Psoas muscle (tissue), 8 donors: ENCODE measurements around the gene ST3GAL4. TPM values are rescaled to one million over a fixed set of nuclear protein-coding genes. Genes with fewer than 3 reads are reported as not detected.
A peak's percentile ranks its signal among the peaks of the same experiment; 100 is the strongest.

Source experiments
- ATAC-seq, 4 donors: fragments of 200-7000 bp; cut with Tn5 transposase; one replicate each; pipeline ENCODE4 v1.9.1; 2020; ENCODE audit warnings: moderate library complexity in 3 of 4, mild to moderate bottlenecking in 2 of 4
- DNase-seq, 2 donors: peaks; one replicate each; pipeline ENCODE4 v3.0.0-alpha.2; 2020
- H3K27ac ChIP-seq: fragments of 200-600 bp; one replicate; pipeline ENCODE4 v1.8.0; 2022
- H3K27me3 ChIP-seq, 3 donors: fragments of 200-600 bp in 1 of 3; one replicate each; pipeline versions ENCODE4 v1.6.1 to v1.8.0; 2013 to 2022; ENCODE audit warnings: low read length in 2 of 3, mild to moderate bottlenecking in 2 of 3, moderate library complexity in 1 of 3; ENCODE audit not compliant: insufficient read depth in 3 of 3
- H3K36me3 ChIP-seq, 2 donors: fragments of 200-600 bp in 1 of 2; one replicate each; pipeline versions ENCODE4 v1.6.1 to v1.8.0; 2013 to 2022; ENCODE audit warnings: low read depth in 1 of 2, mild to moderate bottlenecking in 1 of 2, moderate library complexity in 1 of 2; ENCODE audit not compliant: insufficient read depth in 1 of 2
- H3K4me1 ChIP-seq: fragments of 200-600 bp; one replicate; pipeline ENCODE4 v1.8.0; 2022
- H3K4me3 ChIP-seq: fragments of 200-600 bp; one replicate; pipeline ENCODE4 v1.8.0; 2022; ENCODE audit warnings: mild to moderate bottlenecking
- H3K9me3 ChIP-seq: fragments of 200-600 bp; one replicate; pipeline ENCODE4 v1.8.0; 2022
- WGBS, 3 donors: extraction: QIAGEN DNeasy Blood & Tissue Kit; methylation state at CpG; one replicate each; pipeline versions ENCODE4 v1.1.6 to v1.1.7; 2013; 5-methylcytosine and 5-hydroxymethylcytosine counted together
- intact Hi-C, 2 donors: fragments of 100-400 bp; cut with DNase I; formaldehyde crosslinking; loops; one replicate each; pipeline versions ENCODE4 v1.11.0 to v1.14.2; 2022
- polyA plus RNA-seq, 3 donors: library from polyadenylated mRNA; stranded (reverse); fragments of 200-250 nt; gene quantifications; one replicate each; pipeline ENCODE4 v1.2.3, GENCODE V29; 2013
- total RNA-seq, 4 donors: library from RNA; stranded (reverse); fragmentation: NEBNext Ultra II Directional in 2 of 4; extraction: Animal tissue kit (Norgen Biotek cat#: 25700) in 2 of 4; gene quantifications; one replicate each; pipeline versions ENCODE4 v1.2.1 to v1.2.4, GENCODE V29; 2021 to 2023
- TF ChIP-seq, protein P1 (sequence below): fragments of 200-600 bp; IDR thresholded peaks from one replicate; pipeline ENCODE4 v1.8.0; 2022; ENCODE audit warnings: antibody characterized with exemption
- donor health status: healthy with polysubstance abuse.
- donor health status: DM: no; HTN: no; CAD: no; lungs with moderate emphysema.
- donor health status: Bipolar disorder and iron deficiency.
- donor health status: healthy.
- donor health status: DM: yes; HTN: yes; CAD: no.
- donor health status: DM: no; HTN: no; CAD: no.
- donor health status: DM: no; HTN: no; CAD: no.
- donor health status: DM: yes; HTN: yes; CAD: no.

ST3GAL4 gene
- total and polyA plus RNA-seq, 7 donors = 3.5 to 9.3 (median 4.7) TPM

DNA sequence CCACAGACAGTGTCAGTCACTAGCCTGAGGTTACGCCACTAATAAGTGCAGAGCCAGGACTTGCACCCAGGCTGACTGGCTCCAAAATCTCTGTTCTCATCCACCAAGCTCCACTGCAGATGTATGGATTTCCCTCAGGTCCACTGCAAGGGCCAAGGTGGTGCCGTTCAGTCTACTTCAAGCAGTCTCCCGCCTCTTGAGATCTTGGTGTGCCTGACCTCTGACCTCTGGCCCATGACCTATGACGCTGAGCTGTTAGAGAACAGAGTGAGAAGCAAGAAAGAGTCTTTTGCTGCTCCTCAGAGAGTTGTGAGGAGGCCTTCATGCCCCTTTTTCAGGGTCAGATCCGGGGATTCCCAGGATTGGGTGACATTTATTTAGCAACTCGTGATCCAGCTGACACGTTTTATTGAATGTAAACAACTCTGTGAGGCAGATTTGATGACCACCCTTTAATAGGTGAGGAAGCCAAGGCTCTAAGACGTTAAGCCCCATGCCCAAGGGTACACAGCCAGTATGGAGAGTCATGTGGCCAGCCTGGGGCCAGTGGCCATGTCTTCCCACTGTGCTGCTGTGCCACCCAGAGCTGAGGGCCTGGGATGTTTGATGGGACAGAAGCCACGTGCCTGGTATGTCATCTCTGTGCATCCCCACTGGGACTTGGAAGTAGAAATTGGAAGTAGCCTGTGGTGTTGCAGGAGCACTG is 26.4 kb upstream of the ST3GAL4 start:
- 70 to 80% (median 73%) methylated on average over 9 of the region's 9 CpGs for WGBS, 3 donors

DNA sequence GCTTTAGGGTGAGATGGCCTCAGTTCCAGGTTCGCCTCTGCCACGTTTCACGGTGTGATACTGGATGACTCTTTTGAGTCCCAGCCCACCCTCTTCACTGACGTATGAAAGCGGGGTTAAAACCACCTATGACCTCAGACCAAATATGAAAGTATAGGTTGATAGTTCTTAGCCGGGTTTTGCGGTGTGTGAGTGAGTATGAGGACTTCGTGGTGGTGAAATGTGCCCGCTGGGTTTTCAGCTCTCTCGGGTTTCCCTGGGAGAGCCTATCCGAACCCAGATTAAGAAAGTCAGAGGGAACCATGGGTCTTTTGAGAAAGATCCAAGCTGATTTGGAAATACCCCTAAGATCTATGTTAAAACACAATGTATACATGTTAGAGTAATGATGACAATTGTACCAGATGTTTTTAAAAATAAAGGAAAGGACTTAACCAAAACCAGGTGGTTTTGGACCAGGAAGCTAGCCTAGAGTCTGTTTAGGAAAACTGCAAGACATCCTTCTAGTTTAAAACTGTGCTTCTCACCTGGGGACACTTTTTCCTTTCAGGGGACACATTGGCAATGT is 25.8 kb upstream of the ST3GAL4 start:
- Histone ChIP-seq H3K36me3 (peaks cover 0 to 13% of the 10 kb centered on the region in 2 donors), H3K9me3 (no peaks in the 10 kb centered on the region), H3K4me3 (no peak overlapping the region), H3K27me3 (no peaks in the 10 kb centered on the region), H3K27ac (no peak overlapping the region), H3K4me1 (peaks cover 13% of the 10 kb centered on the region)
- WGBS, 3 donors = 92 to 94% (median 93%) methylated on average over 11 of the region's 11 CpGs
- intact Hi-C loops = no loop called here
- DNase-seq (no peak), ATAC-seq (no peak)
- TF ChIP-seq, protein P1, sequence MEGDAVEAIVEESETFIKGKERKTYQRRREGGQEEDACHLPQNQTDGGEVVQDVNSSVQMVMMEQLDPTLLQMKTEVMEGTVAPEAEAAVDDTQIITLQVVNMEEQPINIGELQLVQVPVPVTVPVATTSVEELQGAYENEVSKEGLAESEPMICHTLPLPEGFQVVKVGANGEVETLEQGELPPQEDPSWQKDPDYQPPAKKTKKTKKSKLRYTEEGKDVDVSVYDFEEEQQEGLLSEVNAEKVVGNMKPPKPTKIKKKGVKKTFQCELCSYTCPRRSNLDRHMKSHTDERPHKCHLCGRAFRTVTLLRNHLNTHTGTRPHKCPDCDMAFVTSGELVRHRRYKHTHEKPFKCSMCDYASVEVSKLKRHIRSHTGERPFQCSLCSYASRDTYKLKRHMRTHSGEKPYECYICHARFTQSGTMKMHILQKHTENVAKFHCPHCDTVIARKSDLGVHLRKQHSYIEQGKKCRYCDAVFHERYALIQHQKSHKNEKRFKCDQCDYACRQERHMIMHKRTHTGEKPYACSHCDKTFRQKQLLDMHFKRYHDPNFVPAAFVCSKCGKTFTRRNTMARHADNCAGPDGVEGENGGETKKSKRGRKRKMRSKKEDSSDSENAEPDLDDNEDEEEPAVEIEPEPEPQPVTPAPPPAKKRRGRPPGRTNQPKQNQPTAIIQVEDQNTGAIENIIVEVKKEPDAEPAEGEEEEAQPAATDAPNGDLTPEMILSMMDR = no peak

More for the DNA sequence above, 26.4 kb upstream of the ST3GAL4 start:
- no peaks in the 10 kb centered on the region for H3K27me3 ChIP-seq
- H3K4me3 ChIP-seq = no peak overlapping the region
- H3K9me3 ChIP-seq = no peaks in the 10 kb centered on the region
- TF ChIP-seq, protein P1 = no peak
- peaks cover 13% of the 10 kb centered on the region for H3K4me1 ChIP-seq
- intact Hi-C loops = no loop called here
- DNase-seq (no peak), ATAC-seq (no peak)
- no peak overlapping the region for H3K27ac ChIP-seq
- H3K36me3 ChIP-seq = peaks cover 0 to 13% of the 10 kb centered on the region in 2 donors

DNA sequence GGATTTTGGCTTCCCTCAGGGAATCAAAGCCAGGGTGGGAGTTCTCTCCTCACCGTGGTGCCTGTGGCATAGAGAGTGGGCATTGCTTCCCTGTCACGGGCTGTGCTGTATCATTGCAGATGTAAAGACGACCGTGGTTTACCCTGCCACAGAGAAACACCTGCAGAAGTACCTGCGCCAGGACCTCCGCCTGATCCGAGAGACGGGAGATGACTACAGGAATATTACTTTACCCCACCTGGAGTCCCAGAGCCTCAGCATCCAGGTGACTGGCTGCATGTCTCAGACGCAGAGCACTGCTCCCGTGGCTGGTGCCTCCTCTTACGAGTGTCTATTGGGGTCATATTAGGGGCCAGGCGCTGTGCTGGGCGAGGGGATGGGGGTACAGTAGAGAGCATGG is 24.2 kb upstream of the ST3GAL4 start:
- Histone ChIP-seq H3K27ac (no peak overlapping the region), H3K9me3 (no peaks in the 10 kb centered on the region), H3K27me3 (no peaks in the 10 kb centered on the region), H3K36me3 (peaks cover 0 to 13% of the 10 kb centered on the region in 2 donors), H3K4me3 (no peak overlapping the region), H3K4me1 (peaks cover 20% of the 10 kb centered on the region)
- ATAC-seq (no peak), DNase-seq (no peak)
- intact Hi-C loops = no loop called here
- TF ChIP-seq, protein P1 = no peak
- WGBS, 3 donors = 95 to 98% (median 97%) methylated on average over 13 of the region's 13 CpGs

DNA sequence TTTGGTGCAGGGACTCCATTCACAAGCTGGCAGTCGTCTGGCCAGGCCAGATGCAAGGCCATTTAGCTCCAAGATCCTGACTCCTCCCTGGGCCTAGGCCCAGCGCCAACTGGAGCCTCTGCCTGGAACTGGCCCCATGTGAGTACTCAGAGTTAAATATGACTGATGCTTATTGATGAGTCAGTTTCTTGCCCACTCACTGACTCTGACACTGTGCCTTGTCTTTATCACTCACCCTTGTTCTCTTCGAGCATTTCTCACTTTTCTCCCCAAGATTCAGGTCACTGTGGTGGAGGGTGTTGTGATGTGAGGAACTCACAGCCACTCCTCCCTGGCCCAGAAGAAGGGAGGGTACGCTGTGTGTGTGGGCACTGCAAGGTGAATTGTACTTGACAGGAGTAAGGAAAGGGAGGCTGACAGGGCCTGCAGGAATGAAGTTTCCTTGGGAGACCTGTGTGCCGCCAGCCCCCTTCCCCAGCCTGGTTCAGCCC is 23.2 kb upstream of the ST3GAL4 start:
- peak overlapping the region; percentile 70 for H3K27ac ChIP-seq
- peaks cover 20% of the 10 kb centered on the region for H3K4me1 ChIP-seq
- no peaks in the 10 kb centered on the region for H3K27me3 ChIP-seq
- 42 to 59% (median 44%) methylated on average over 5 of the region's 5 CpGs for whole genome bisulfite sequencing, 3 donors
- intact Hi-C loops = no loop called here
- TF ChIP-seq, protein P1 = no peak
- peaks cover 0 to 13% of the 10 kb centered on the region in 2 donors for H3K36me3 ChIP-seq
- no peak overlapping the region for H3K4me3 ChIP-seq
- ATAC-seq (peak; percentile 89 to 96 (median 91)), DNase-seq (peak; percentile 89 to 92)
- H3K9me3 ChIP-seq = no peaks in the 10 kb centered on the region
